ENCODE data around the gene PSPC1. TPM values are rescaled to one million over a fixed set of nuclear protein-coding genes. Genes with fewer than 3 reads are reported as not detected.

PSPC1 gene
- total RNA-seq, 1 donor from 2014 or later, result 75.6 TPM

DNA sequence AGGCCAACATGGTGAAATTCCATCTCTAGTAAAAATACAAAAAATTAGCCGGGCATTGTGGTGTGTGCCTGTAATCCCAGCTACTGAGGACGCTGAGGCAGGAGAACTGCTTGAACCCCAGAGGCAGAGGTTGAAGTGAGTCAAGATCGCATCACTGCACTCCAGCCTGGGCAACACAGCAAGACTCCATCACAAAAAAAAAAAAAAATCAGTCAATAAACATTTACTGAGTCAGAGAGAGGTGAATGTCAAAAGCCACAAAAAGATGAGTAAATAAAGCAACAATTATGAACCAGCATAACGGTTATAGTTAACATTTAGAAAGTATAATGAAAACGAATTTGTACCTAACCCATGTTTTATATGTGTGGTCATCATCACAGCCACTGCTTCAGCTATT, 23.1 kb downstream of the PSPC1 start:
- CTCF ChIA-PET, result no interaction called here
- H3K36me3 Mint-ChIP-seq (ENCODE audit: low read depth), result peaks cover 76% of the 10 kb centered on the region
- H3K4me3 Mint-ChIP-seq, result no peak overlapping the region

GRCh38 chr13:19742643-19743042, 40.1 kb downstream of the PSPC1 start:
- POLR2A ChIA-PET, result no interaction called here
- no peak for ATAC-seq (ENCODE audit: low read depth)
- Mint-ChIP-seq H3K36me3 (ENCODE audit: low read depth) (peaks cover 67% of the 10 kb centered on the region), H3K9me3 (no peaks in the 10 kb centered on the region), H3K4me3 (no peak overlapping the region), H3K4me1 (peaks cover 4% of the 10 kb centered on the region), H3K27ac (no peak overlapping the region), H3K27me3 (no peaks in the 10 kb centered on the region)
- no peak for DNase-seq
- CTCF ChIA-PET, result no interaction called here
- intact Hi-C loops (cut with micrococcal nuclease), result no loop called here
- TF ChIP-seq, protein P1, sequence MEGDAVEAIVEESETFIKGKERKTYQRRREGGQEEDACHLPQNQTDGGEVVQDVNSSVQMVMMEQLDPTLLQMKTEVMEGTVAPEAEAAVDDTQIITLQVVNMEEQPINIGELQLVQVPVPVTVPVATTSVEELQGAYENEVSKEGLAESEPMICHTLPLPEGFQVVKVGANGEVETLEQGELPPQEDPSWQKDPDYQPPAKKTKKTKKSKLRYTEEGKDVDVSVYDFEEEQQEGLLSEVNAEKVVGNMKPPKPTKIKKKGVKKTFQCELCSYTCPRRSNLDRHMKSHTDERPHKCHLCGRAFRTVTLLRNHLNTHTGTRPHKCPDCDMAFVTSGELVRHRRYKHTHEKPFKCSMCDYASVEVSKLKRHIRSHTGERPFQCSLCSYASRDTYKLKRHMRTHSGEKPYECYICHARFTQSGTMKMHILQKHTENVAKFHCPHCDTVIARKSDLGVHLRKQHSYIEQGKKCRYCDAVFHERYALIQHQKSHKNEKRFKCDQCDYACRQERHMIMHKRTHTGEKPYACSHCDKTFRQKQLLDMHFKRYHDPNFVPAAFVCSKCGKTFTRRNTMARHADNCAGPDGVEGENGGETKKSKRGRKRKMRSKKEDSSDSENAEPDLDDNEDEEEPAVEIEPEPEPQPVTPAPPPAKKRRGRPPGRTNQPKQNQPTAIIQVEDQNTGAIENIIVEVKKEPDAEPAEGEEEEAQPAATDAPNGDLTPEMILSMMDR (IDR thresholded peaks at IDR 0.05), result no peak

More for the DNA sequence above, 23.1 kb downstream of the PSPC1 start:
- DNase-seq (no peak), ATAC-seq (ENCODE audit: low read depth) (no peak)
- TF ChIP-seq, protein P1 (IDR thresholded peaks at IDR 0.05), result no peak
- intact Hi-C loops (cut with micrococcal nuclease), result no loop called here
- POLR2A ChIA-PET, result no interaction called here
- Mint-ChIP-seq H3K27ac (no peak overlapping the region), H3K27me3 (no peaks in the 10 kb centered on the region), H3K4me1 (peaks cover 30% of the 10 kb centered on the region), H3K9me3 (no peaks in the 10 kb centered on the region)

- ATAC-seq (ENCODE audit: low read depth) (no peak), DNase-seq (no peak)
- TF ChIP-seq, protein P1 (IDR thresholded peaks at IDR 0.05), result no peak
- Mint-ChIP-seq H3K27ac (no peak overlapping the region), H3K9me3 (no peaks in the 10 kb centered on the region), H3K4me3 (no peak overlapping the region), H3K27me3 (no peaks in the 10 kb centered on the region), H3K4me1 (peaks cover 3% of the 10 kb centered on the region), H3K36me3 (ENCODE audit: low read depth) (peaks cover 80% of the 10 kb centered on the region)
- ChIA-PET POLR2A (no interaction called here), CTCF (no interaction called here)
- intact Hi-C loops (cut with micrococcal nuclease), result no loop called here
Measured at GRCh38 chr13:19737844-19738557, 44.7 kb downstream of the PSPC1 start.

- intact Hi-C loops (cut with micrococcal nuclease), result no loop called here
- Mint-ChIP-seq H3K9me3 (no peaks in the 10 kb centered on the region), H3K36me3 (ENCODE audit: low read depth) (peaks cover 73% of the 10 kb centered on the region), H3K27me3 (no peaks in the 10 kb centered on the region), H3K27ac (no peak overlapping the region), H3K4me3 (no peak overlapping the region), H3K4me1 (no peaks in the 10 kb centered on the region)
- TF ChIP-seq, protein P1 (IDR thresholded peaks at IDR 0.05), result no peak
- DNase-seq, result no peak
- no peak for ATAC-seq (ENCODE audit: low read depth)
- POLR2A ChIA-PET, result no interaction called here
- CTCF ChIA-PET, result no interaction called here
Measured at GRCh38 chr13:19726611-19727010, 56.1 kb downstream of the PSPC1 start.

DNA sequence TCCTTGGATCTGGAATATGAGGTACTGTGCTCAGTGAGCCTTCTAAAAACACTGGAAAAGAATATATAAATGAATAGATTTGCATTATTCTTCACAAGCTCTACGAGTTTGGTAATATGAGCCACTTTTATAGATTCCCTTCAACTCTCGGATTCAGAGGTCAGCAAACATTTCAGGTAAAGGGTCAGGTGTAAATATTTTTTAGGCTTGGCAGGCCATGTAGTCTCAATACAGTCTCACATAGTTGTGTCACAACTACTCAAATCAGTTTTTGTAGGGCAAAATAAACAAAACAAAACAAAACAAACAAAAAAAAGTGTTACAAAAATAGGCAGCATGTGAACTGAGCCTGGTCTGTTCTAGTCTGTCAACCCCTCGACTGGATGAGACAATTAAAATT, 57.4 kb downstream of the PSPC1 start:
- H3K4me3 Mint-ChIP-seq, result no peak overlapping the region
- CTCF ChIA-PET, result no interaction called here
- no peak for ATAC-seq (ENCODE audit: low read depth)
- TF ChIP-seq, protein P1 (IDR thresholded peaks at IDR 0.05), result no peak
- H3K27ac Mint-ChIP-seq, result no peak overlapping the region
- peaks cover 1% of the 10 kb centered on the region for H3K4me1 Mint-ChIP-seq
- intact Hi-C loops (cut with micrococcal nuclease), result no loop called here
- no peak for DNase-seq
- peaks cover 68% of the 10 kb centered on the region for H3K36me3 Mint-ChIP-seq (ENCODE audit: low read depth)
- POLR2A ChIA-PET, result no interaction called here
- H3K27me3 Mint-ChIP-seq, result no peaks in the 10 kb centered on the region
- no peaks in the 10 kb centered on the region for H3K9me3 Mint-ChIP-seq

All from activated B cell treated with CpG ODN at 0.5 μM for 24 hours (primary cell).